SK-N-SH treated with all-trans-retinoic acid at 6 μM for 48 hours (cell line): ENCODE measurements around the gene LRRC4C.

Experiments used
- ATAC-seq: fragments of 200-7000 bp; cut with Tn5 transposase; 3 replicates; pipeline ENCODE4 v1.9.1; 2020; ENCODE audit warnings: mild to moderate bottlenecking, moderate library complexity
- ARNTL ChIP-seq: fragments of 450-650 bp; formaldehyde crosslinking; IDR thresholded peaks from 2 replicates; pipeline ENCODE4 v1.5.0; 2020; ENCODE audit warnings: low read depth, mild to moderate bottlenecking, moderate library complexity, borderline replicate concordance
- CSDC2 ChIP-seq: fragments of 250-450 bp; sonication (Bioruptor Pico); IDR thresholded peaks from 2 replicates; pipeline ENCODE4 v1.5.0; 2020; ENCODE audit warnings: mild to moderate bottlenecking, moderate library complexity
- ESRRG ChIP-seq: fragments of 250-450 bp; sonication (Bioruptor Pico); IDR thresholded peaks from 2 replicates; pipeline ENCODE4 v1.6.1; 2021; ENCODE audit warnings: mild to moderate bottlenecking
- GLIS3 ChIP-seq: fragments of 250-450 bp; sonication (Bioruptor Pico); IDR thresholded peaks from 2 replicates; pipeline ENCODE4 v1.5.0; 2020; ENCODE audit warnings: mild to moderate bottlenecking, moderate library complexity
- ISL1 ChIP-seq: fragments of 250-450 bp; sonication (Bioruptor Pico); IDR thresholded peaks from 2 replicates; pipeline ENCODE4 v2.1.2; 2022; ENCODE audit warnings: mild to moderate bottlenecking, moderate library complexity
- OSR1 ChIP-seq: fragments of 250-450 bp; sonication (Bioruptor Pico); IDR thresholded peaks from 2 replicates; pipeline ENCODE4 v1.8.0; 2022; ENCODE audit warnings: moderate library complexity, mild to moderate bottlenecking, inconsistent platforms
- PPARA ChIP-seq: fragments of 250-450 bp; sonication (Bioruptor Pico); IDR thresholded peaks from 2 replicates; pipeline ENCODE4 v1.5.0; 2020; ENCODE audit warnings: mild to moderate bottlenecking, borderline replicate concordance
- RARB ChIP-seq: fragments of 250-450 bp; sonication (Bioruptor Pico); IDR thresholded peaks from 2 replicates; pipeline ENCODE4 v1.8.0; 2021; ENCODE audit warnings: mild to moderate bottlenecking, moderate library complexity
- SNAI2 ChIP-seq: fragments of 250-450 bp; sonication (Bioruptor Pico); IDR thresholded peaks from 2 replicates; pipeline ENCODE4 v1.5.0; 2020; ENCODE audit warnings: mild to moderate bottlenecking, moderate library complexity
- TCF4 ChIP-seq: fragments of 250-450 bp; sonication (Bioruptor Pico); IDR thresholded peaks from 2 replicates; pipeline ENCODE4 v1.8.0; 2021; ENCODE audit warnings: mild to moderate bottlenecking, moderate library complexity, borderline replicate concordance
- TOX ChIP-seq: fragments of 250-450 bp; sonication (Bioruptor Pico); IDR thresholded peaks from 2 replicates; pipeline ENCODE4 v1.8.0; 2021; ENCODE audit warnings: mild to moderate bottlenecking, moderate library complexity, borderline replicate concordance
- ZC3H10 ChIP-seq: fragments of 250-450 bp; sonication (Bioruptor Pico); IDR thresholded peaks from 2 replicates; pipeline ENCODE4 v1.5.1; 2021; ENCODE audit warnings: mild to moderate bottlenecking, moderate library complexity
- ZFP3 ChIP-seq: fragments of 250-450 bp; sonication (Bioruptor Pico); IDR thresholded peaks from 2 replicates; pipeline ENCODE4 v1.5.0; 2020; ENCODE audit warnings: mild to moderate bottlenecking, moderate library complexity
- ZFP30 ChIP-seq: fragments of 450-650 bp; formaldehyde crosslinking; IDR thresholded peaks from 2 replicates; pipeline ENCODE4 v1.5.0; 2022; ENCODE audit warnings: mild to moderate bottlenecking, moderate library complexity
- ZNF565 ChIP-seq: fragments of 450-650 bp; formaldehyde crosslinking; conservative IDR thresholded peaks from 2 replicates; pipeline ENCODE4 v1.5.0; 2020; ENCODE audit warnings: low read depth, mild to moderate bottlenecking, moderate library complexity
- ZNF70 ChIP-seq: fragments of 450-650 bp; formaldehyde crosslinking; IDR thresholded peaks from 2 replicates; pipeline ENCODE4 v1.5.0; 2020; ENCODE audit warnings: mild to moderate bottlenecking, moderate library complexity
- ZNF8 ChIP-seq: fragments of 450-650 bp; formaldehyde crosslinking; IDR thresholded peaks from 2 replicates; pipeline ENCODE4 v1.5.0; 2020; ENCODE audit warnings: mild to moderate bottlenecking, moderate library complexity
- TF ChIP-seq, protein P1 (sequence below): fragments of 250-450 bp; sonication (Bioruptor Pico); IDR thresholded peaks from 2 replicates; pipeline ENCODE4 v1.8.0; 2020; ENCODE audit warnings: mild to moderate bottlenecking, moderate library complexity, borderline replicate concordance
- TF ChIP-seq, protein P2 (sequence below): fragments of 250-450 bp; sonication (Bioruptor Pico); IDR thresholded peaks from 2 replicates; pipeline ENCODE4 v1.5.1; 2021; ENCODE audit warnings: mild to moderate bottlenecking, moderate library complexity
- TF ChIP-seq, protein P3 (sequence below): fragments of 250-450 bp; sonication (Bioruptor Pico); IDR thresholded peaks from 2 replicates; pipeline ENCODE4 v1.8.0; 2021; ENCODE audit warnings: low read depth, mild to moderate bottlenecking, moderate library complexity, borderline replicate concordance
- TF ChIP-seq, protein P4 (sequence below): fragments of 250-450 bp; sonication (Bioruptor Pico); IDR thresholded peaks from 2 replicates; pipeline ENCODE4 v1.5.0; 2020; ENCODE audit warnings: mild to moderate bottlenecking, moderate library complexity

The LRRC4C gene

DNA sequence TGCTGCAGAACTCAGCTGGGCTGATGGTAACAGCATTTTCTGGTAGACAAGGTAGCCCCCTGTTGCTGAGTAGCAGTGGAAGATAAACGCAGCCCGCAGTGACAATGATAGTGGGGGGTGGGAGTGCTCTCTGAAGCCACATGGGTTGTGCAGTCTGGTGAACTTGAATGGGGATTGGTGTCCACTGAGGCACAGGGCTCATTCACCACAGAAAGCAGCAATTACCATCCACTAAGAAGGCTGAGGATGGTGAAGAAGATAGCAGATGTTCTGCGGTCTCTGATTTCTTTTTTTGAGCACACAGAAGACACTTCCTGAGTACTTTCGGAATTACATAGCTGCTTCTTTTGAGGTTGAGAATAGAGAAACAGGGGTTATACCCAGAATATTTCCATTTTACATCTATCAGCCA, 150.3 kb downstream of the LRRC4C start:
- no peak for ATAC-seq
- TF ChIP-seq, protein P1, sequence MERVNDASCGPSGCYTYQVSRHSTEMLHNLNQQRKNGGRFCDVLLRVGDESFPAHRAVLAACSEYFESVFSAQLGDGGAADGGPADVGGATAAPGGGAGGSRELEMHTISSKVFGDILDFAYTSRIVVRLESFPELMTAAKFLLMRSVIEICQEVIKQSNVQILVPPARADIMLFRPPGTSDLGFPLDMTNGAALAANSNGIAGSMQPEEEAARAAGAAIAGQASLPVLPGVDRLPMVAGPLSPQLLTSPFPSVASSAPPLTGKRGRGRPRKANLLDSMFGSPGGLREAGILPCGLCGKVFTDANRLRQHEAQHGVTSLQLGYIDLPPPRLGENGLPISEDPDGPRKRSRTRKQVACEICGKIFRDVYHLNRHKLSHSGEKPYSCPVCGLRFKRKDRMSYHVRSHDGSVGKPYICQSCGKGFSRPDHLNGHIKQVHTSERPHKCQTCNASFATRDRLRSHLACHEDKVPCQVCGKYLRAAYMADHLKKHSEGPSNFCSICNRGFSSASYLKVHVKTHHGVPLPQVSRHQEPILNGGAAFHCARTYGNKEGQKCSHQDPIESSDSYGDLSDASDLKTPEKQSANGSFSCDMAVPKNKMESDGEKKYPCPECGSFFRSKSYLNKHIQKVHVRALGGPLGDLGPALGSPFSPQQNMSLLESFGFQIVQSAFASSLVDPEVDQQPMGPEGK (CRISPR knock-in tag): no peak
- TF ChIP-seq, protein P2, sequence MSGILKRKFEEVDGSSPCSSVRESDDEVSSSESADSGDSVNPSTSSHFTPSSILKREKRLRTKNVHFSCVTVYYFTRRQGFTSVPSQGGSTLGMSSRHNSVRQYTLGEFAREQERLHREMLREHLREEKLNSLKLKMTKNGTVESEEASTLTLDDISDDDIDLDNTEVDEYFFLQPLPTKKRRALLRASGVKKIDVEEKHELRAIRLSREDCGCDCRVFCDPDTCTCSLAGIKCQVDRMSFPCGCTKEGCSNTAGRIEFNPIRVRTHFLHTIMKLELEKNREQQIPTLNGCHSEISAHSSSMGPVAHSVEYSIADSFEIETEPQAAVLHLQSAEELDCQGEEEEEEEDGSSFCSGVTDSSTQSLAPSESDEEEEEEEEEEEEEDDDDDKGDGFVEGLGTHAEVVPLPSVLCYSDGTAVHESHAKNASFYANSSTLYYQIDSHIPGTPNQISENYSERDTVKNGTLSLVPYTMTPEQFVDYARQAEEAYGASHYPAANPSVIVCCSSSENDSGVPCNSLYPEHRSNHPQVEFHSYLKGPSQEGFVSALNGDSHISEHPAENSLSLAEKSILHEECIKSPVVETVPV: no peak
- TF ChIP-seq ESRRG (no peak), TOX (CRISPR knock-in tag) (no peak), RARB (no peak), ZNF70 (no peak), ZFP3 (CRISPR knock-in tag) (no peak), CSDC2 (CRISPR knock-in tag) (no peak), OSR1 (CRISPR knock-in tag) (no peak), ZNF8 (CRISPR knock-in tag) (no peak), ZFP30 (CRISPR knock-in tag) (no peak), ARNTL (CRISPR knock-in tag) (no peak), SNAI2 (CRISPR knock-in tag) (no peak), GLIS3 (no peak)
- TF ChIP-seq, protein P3, sequence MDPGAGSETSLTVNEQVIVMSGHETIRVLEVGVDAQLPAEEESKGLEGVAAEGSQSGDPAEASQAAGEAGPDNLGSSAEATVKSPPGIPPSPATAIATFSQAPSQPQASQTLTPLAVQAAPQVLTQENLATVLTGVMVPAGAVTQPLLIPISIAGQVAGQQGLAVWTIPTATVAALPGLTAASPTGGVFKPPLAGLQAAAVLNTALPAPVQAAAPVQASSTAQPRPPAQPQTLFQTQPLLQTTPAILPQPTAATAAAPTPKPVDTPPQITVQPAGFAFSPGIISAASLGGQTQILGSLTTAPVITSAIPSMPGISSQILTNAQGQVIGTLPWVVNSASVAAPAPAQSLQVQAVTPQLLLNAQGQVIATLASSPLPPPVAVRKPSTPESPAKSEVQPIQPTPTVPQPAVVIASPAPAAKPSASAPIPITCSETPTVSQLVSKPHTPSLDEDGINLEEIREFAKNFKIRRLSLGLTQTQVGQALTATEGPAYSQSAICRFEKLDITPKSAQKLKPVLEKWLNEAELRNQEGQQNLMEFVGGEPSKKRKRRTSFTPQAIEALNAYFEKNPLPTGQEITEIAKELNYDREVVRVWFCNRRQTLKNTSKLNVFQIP (CRISPR knock-in tag): no peak
- TF ChIP-seq, all 23 proteins: peak for 0

DNA sequence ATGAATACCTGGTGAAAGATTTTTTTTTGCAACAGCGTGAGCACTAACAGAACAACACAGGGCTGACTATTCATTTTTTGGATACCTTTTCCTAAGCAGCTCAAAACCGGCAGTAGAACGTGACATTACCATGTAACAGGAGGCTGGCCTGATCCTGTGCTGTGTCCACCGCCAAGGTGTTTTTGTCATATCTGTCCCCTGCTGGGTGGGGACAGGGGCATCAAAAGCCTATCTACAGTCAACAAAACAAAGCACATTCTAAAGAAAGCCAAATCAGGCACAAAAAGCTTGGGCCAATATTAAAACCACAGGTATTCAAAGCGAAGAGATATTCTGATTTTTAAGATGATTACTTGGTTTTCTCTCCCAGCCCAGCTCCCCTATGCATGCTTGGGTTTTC, 151.2 kb downstream of the LRRC4C start:
- TF ChIP-seq ESRRG (no peak), RARB (no peak), ISL1 (no peak), ZNF8 (CRISPR knock-in tag) (no peak), ZNF565 (no peak), ZNF70 (no peak), ZC3H10 (CRISPR knock-in tag) (no peak), ARNTL (CRISPR knock-in tag) (no peak), TOX (CRISPR knock-in tag) (no peak), ZFP3 (CRISPR knock-in tag) (no peak), CSDC2 (CRISPR knock-in tag) (no peak), GLIS3 (no peak), PPARA (CRISPR knock-in tag) (no peak), TCF4 (CRISPR knock-in tag) (no peak), SNAI2 (CRISPR knock-in tag) (no peak)
- TF ChIP-seq, protein P3 (CRISPR knock-in tag): no peak
- TF ChIP-seq, protein P4, sequence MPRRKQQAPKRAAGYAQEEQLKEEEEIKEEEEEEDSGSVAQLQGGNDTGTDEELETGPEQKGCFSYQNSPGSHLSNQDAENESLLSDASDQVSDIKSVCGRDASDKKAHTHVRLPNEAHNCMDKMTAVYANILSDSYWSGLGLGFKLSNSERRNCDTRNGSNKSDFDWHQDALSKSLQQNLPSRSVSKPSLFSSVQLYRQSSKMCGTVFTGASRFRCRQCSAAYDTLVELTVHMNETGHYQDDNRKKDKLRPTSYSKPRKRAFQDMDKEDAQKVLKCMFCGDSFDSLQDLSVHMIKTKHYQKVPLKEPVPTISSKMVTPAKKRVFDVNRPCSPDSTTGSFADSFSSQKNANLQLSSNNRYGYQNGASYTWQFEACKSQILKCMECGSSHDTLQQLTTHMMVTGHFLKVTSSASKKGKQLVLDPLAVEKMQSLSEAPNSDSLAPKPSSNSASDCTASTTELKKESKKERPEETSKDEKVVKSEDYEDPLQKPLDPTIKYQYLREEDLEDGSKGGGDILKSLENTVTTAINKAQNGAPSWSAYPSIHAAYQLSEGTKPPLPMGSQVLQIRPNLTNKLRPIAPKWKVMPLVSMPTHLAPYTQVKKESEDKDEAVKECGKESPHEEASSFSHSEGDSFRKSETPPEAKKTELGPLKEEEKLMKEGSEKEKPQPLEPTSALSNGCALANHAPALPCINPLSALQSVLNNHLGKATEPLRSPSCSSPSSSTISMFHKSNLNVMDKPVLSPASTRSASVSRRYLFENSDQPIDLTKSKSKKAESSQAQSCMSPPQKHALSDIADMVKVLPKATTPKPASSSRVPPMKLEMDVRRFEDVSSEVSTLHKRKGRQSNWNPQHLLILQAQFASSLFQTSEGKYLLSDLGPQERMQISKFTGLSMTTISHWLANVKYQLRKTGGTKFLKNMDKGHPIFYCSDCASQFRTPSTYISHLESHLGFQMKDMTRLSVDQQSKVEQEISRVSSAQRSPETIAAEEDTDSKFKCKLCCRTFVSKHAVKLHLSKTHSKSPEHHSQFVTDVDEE (CRISPR knock-in tag): no peak
- TF ChIP-seq, protein P2: no peak
- TF ChIP-seq, protein P1 (CRISPR knock-in tag): no peak
- ATAC-seq: no peak
